Measurements from ENCODE around the gene RBMS1.
A peak's percentile ranks its signal among the peaks of the same experiment; 100 is the strongest.

RBMS1 gene

GRCh38 chr2:160493227-160494028 lies at the start of gene RBMS1:
Gene RBMS1 (minus strand): TSS chr2:160493807. CDS start chr2:160493363, 444 bp downstream.
- peak within 1 kb of the TSS; percentile 91 for H3K27ac ChIP-seq
- DNase-seq (ENCODE audit: low read depth, low spot score), result no peak

- DNase-seq (ENCODE audit: low read depth, low spot score), result no peak
- no peak overlapping the region for H3K27ac ChIP-seq
These were observed 48.1 kb upstream of the RBMS1 start for GRCh38 chr2:160541745-160542144.

- no peak for DNase-seq (ENCODE audit: low read depth, low spot score)
- no peak overlapping the region for H3K27ac ChIP-seq
These were observed 45.1 kb upstream of the RBMS1 start for GRCh38 chr2:160538559-160539355.

GRCh38 chr2:160538115-160538514 lies 44.5 kb upstream of the RBMS1 start:
- no peak for DNase-seq (ENCODE audit: low read depth, low spot score)
- H3K27ac ChIP-seq, result no peak overlapping the region

GRCh38 chr2:160534996-160535395 lies 41.4 kb upstream of the RBMS1 start:
- DNase-seq (ENCODE audit: low read depth, low spot score), result no peak
- no peak overlapping the region for H3K27ac ChIP-seq

GRCh38 chr2:160534249-160534648 lies 40.6 kb upstream of the RBMS1 start:
- H3K27ac ChIP-seq, result no peak overlapping the region
- DNase-seq (ENCODE audit: low read depth, low spot score), result no peak

- H3K27ac ChIP-seq, result no peak overlapping the region
- no peak for DNase-seq (ENCODE audit: low read depth, low spot score)
These were observed 39.9 kb upstream of the RBMS1 start for GRCh38 chr2:160533482-160533881.

GRCh38 chr2:160532388-160532787 lies 38.8 kb upstream of the RBMS1 start:
- DNase-seq (ENCODE audit: low read depth, low spot score), result no peak
- no peak overlapping the region for H3K27ac ChIP-seq

- DNase-seq (ENCODE audit: low read depth, low spot score), result no peak
These were observed 29.5 kb upstream of the RBMS1 start for GRCh38 chr2:160522951-160523710.

GRCh38 chr2:160517731-160518130 lies 24.1 kb upstream of the RBMS1 start:
- DNase-seq (ENCODE audit: low read depth, low spot score), result no peak
- no peak overlapping the region for H3K27ac ChIP-seq

More at GRCh38 chr2:160522951-160523710, 29.5 kb upstream of the RBMS1 start:
- no peak overlapping the region for H3K27ac ChIP-seq

GRCh38 chr2:160516547-160517365 lies 23.1 kb upstream of the RBMS1 start:
- H3K27ac ChIP-seq, result no peak overlapping the region
- no peak for DNase-seq (ENCODE audit: low read depth, low spot score)

GRCh38 chr2:160515120-160515519 lies 21.5 kb upstream of the RBMS1 start:
- H3K27ac ChIP-seq, result no peak overlapping the region
- DNase-seq (ENCODE audit: low read depth, low spot score), result no peak

GRCh38 chr2:160513120-160513519 lies 19.5 kb upstream of the RBMS1 start:
- no peak overlapping the region for H3K27ac ChIP-seq
- DNase-seq (ENCODE audit: low read depth, low spot score), result no peak

GRCh38 chr2:160512491-160512890 lies 18.9 kb upstream of the RBMS1 start:
- no peak for DNase-seq (ENCODE audit: low read depth, low spot score)
- H3K27ac ChIP-seq, result no peak overlapping the region

GRCh38 chr2:160510617-160511016 lies 17.0 kb upstream of the RBMS1 start:
- no peak for DNase-seq (ENCODE audit: low read depth, low spot score)
- H3K27ac ChIP-seq, result no peak overlapping the region

GRCh38 chr2:160509016-160509415 lies 15.4 kb upstream of the RBMS1 start:
- DNase-seq (ENCODE audit: low read depth, low spot score), result no peak
- H3K27ac ChIP-seq, result no peak overlapping the region

GRCh38 chr2:160507464-160507863 lies 13.9 kb upstream of the RBMS1 start:
- H3K27ac ChIP-seq, result no peak overlapping the region
- DNase-seq (ENCODE audit: low read depth, low spot score), result no peak

- H3K27ac ChIP-seq, result no peak overlapping the region
- no peak for DNase-seq (ENCODE audit: low read depth, low spot score)
These were observed 13.4 kb upstream of the RBMS1 start for GRCh38 chr2:160507046-160507407.

GRCh38 chr2:160506371-160507045 lies 12.9 kb upstream of the RBMS1 start:
- no peak overlapping the region for H3K27ac ChIP-seq
- no peak for DNase-seq (ENCODE audit: low read depth, low spot score)

Measured in epithelial cell of prostate (primary cell).